Endometrial microvascular endothelial cells (primary cell): Measurements from ENCODE around the gene KCTD16. TPM values are rescaled to one million over a fixed set of nuclear protein-coding genes. Genes with fewer than 3 reads are reported as not detected.

Experiments used
- in situ Hi-C: cut with HindIII; loops from 2 replicates; pipeline ENCODE4 v1.10.0; 2017; ENCODE audit warnings: low sequenced_read_pairs, low pct_unique_long_range_greater_than_20kb; ENCODE audit errors: inconsistent ontology term
- total RNA-seq: library from RNA; depleted of rRNA; stranded (reverse); fragments of >200 nt; gene quantifications from one replicate; pipeline ENCODE4 v1.2.3, GENCODE V29; 2015; ENCODE audit errors: inconsistent ontology term

The KCTD16 gene
- under 0.01 TPM for total RNA-seq

DNA sequence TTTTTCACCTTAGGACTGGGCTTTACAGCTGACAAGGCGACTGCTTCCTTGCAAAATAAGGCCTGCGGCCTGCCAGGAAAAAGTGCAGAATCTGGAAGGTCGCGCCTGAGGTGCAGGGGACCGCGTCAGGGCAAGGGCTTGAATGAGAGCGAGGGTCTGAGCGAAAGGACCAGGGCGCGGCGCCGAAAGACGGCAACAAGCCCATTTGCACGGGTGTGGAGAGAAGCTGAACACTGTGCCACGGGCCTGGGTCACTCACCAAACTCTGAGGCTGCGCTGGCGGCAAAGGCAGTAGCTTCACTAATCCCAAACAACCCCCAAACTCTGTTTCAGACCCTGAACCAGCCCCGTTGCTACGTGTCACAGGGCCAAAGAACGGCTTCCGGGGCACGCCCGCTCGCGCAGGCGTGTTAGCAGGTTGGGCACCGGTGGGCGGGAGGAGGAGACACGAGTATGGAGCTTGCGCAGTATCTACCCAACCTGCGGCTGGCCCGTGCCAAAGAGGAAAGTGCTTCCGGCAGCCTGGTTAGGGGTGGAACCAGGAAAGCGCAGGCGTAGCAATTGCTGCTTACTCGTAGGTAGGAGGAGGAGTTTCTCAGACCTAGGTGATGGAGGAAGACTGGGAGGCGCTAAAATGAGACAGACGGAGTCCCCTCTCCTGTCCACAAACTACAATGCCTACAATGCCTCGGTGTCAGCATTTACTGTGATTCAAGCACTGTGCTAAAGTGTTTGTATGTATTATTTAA, at the start of gene KCTD16, which contains the start of gene YIPF5:
Gene KCTD16, plus strand, starts transcription at position 598 of the 749 bp plus-strand sequence.
Gene YIPF5, minus strand, starts transcription at position 384 of the 749 bp plus-strand sequence. CDS start 704 bp downstream, outside the sequence.
- in situ Hi-C loops: no loop called here

DNA sequence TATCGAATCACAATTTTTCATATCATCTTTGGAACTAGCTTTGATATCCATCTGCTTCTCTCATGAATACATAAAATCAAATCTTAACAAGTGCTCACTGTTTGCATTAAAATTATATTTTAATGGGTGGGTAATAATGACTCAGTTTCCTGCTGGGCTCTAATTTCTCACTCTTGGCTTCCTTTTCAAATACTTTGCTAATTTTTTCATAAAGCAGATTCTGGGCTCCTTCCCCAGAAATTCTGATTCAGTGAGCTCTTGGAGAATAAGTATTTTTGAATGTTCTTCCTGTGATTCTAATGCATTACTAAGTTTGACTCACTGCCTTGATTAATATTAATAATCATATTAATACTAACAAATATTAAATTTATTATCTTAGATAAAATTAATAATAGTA, 49.1 kb upstream of the KCTD16 start:
- in situ Hi-C loops: no loop called here

DNA sequence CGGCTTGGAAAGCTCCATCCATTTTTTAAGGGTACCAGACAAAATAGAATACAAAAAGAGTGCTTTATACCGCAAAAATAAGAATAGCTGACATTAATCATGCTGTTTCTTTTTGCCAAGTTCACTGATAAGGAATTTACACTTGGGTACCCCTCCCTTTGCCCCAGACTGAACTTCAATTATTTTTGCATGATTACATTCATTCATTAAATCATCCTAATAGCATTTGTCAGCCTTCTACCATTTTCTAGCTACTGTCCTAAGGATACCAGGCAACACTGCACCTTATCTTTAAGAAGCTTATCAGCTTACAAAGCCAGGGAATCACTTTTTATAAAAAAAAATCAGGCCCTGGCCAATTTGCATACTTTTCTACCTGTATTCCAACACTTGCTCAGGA, 48.6 kb upstream of the KCTD16 start:
- in situ Hi-C loops: no loop called here

DNA sequence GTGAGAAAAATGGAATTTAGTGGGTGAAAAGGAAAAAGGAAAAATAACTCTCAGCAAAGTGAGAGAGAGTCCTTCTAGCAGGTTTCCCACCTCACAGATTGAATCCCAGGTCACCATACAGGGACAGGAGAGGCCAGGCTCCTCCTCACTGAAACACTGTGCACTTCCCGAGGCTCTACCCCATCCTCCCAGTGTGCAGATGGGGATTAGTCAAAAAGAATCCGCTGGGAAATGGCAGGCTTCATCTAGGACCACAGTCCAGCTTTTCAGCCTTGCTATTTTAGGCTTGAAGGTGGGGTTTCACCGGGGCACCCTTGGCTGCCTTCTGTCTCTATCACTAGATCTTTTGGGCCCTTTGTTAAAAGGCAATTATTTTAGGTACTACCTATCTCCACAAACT, 48.0 kb upstream of the KCTD16 start:
- in situ Hi-C loops: no loop called here

DNA sequence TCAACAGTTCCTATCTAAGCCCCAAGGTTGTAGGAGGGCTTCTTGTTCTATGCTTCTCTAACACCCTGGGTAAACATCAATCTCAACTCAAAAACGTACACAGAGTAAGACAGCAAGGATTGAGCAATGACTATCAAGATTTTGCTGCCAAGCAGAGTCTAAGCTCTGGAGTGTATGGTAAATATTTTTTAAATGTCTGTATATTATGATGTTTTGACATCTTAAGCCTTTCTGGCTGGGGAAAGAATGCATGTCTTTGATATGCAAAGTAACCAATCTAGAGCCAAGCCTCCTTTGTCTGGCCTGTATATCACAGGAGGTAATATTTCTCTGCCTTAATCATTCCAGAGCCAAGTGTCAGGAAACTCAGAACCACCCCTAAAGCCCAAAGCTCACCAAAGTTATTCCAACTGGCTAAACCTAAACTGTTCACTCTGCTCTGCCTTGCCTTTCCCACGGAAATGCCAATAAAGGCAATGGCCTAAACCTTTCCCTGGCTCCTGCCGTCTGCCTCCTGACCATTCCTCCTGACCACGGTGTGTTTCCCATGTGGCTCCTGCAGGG, 45.4 kb upstream of the KCTD16 start:
- in situ Hi-C loops: no loop called here

DNA sequence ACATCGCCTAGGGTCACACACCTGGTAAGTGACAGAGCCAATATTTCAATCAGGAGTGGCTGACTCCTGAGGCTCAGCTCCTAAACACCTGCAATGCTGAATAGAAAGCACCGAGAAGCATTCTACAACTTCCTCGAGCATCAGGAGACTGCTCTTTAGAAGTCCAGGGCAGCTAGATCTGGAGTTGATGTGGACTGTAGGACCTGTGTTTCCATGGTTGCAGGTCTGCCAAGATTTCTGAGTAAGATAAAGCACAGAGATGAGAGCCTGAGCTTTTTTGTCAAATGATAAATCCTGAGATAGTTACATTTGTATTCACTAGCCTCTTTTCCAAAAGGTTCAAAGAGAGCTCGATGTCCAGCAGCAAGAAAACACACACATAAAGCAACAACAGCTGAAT, 44.0 kb upstream of the KCTD16 start:
- in situ Hi-C loops: no loop called here

DNA sequence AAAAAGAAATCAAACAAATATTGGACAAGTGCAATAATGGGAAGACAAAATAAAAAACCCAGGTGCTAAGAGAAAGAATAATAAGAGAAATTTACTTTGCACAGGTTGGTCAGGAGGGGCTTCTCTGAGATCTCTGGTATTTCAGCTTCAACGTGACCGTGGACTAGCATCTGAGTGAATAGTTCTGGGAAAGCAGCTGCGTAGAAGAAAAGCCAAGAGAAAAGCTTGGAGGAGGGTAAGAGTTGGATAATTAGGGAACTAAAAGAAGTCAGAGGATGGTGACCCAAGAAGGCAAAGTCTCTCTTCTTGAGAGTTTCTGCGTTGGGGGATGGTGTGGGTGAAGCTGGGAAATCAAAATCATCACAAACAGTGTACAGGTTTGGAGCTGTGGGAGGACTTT, 41.8 kb upstream of the KCTD16 start:
- in situ Hi-C loops: no loop called here

DNA sequence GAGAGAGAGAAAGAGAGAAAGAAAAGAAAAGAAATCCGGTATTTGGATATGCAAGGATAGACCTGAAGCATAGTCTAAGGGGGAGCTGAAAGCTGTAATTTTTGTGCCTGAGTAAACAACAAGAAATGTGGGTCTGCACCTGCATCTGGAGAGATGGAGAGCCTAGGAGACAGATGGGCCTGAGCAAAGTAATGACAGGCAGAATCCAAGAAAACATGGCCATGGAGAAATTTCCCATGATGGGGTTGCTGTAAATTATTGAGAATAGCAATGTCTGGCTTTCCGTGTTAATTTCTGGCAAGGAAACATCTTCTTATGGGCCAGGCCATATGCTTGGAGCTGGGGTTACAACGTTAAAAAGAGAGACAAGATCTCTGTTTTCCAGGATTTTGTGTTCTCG, 40.4 kb upstream of the KCTD16 start:
- in situ Hi-C loops: no loop called here

DNA sequence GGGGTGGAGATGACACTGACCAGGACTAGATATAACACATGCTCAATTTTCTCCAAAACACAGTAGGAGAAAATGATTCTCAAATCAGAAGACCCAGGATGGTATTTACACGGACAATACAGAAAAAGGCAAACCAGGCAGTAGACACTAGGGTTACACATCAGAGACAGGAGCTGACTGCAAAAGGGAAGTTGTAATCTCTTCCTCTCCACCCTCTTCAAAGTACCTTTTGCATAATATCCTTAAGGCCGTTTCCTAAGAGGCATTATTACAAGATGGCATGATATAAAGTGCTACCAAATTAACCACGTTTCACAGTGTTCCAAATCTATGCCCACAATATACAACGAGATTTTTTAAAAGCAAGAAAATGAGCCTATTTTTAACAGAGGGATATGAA, 39.4 kb upstream of the KCTD16 start:
- in situ Hi-C loops: no loop called here

DNA sequence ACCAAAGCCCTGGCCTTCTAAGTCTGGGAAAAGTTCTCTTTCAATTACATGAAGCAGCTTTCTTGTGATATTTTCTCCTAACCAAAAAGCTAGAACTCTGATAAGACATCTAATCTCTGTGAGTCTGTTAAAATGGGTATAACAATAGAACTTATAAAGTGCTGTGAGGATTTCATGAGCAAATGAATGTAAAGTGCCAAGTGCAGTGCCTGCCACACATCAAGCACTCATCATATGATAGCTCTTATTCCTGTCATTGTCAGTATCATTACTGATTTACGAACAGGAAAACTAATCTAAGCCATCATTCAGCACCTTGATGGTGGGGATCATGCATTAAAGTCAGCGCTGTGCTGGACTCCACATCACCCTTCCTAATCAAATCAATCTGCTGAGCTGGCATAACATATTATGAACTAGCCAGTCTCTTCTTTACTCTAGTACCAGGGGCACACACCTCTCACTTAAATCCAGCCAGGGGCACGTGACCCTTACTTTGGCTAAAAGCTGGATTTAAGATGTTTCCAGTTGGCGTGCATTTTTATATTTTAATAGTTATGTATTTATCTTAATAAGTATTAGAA, 37.5 kb upstream of the KCTD16 start:
- in situ Hi-C loops: no loop called here

DNA sequence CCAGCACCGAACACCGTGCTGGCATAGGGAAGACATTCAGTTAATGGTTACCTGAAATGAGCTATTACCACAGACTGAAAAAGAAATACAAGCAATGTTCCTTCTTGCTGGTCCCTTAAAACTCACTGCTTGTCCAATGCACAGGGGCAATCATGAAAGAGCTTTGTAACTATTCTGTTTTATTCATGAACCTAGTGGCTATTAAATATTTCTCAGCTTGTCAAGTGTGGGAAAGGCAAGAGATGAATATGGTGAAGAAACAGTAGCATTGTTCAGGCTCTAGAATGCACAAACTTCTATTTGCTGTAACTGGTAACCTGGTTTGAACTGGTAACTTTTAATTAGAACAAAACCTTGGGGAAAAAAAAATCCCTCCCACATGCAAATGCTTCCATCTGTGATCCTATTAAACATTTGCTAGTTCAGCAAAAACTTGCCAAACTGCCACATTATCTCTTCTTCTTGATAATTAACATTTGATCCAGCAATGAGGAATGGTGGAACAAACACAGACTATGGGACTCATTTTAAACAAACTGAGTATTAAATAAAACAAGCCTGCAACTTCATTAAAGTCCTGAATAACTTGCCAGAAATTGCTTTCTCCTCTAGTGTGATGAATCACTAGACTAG, 36.4 kb upstream of the KCTD16 start:
- in situ Hi-C loops: no loop called here

DNA sequence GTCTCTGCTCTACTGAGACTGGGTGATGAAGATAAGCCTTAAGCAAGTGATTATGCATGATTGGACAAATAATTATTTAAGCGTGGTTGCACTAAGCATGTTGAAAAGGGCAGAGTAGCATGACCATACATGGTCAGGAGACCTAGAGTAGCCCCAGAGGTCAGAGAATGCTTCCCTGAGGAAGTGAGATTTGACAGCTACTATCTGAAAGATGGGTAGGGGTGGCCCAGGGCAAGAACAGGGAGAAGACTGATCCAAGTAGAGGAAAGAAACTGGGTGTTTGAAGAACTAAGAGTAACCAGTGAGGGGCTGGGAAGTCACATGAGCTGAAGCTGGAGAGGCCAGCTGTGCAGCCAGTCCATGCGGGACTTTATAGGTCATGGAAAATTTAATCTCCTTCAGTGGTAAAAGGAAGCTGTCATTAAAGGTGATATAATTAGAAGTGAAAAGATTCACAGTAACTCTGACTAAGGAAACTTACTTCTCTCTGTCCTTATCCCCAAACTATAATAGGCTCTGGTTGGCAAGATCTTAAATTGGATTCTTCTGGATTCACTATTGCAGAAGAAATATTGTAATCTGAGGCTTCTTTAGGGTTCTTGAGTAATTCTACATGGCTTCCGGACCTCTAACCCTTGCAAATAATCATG, 35.4 kb upstream of the KCTD16 start:
- in situ Hi-C loops: no loop called here

DNA sequence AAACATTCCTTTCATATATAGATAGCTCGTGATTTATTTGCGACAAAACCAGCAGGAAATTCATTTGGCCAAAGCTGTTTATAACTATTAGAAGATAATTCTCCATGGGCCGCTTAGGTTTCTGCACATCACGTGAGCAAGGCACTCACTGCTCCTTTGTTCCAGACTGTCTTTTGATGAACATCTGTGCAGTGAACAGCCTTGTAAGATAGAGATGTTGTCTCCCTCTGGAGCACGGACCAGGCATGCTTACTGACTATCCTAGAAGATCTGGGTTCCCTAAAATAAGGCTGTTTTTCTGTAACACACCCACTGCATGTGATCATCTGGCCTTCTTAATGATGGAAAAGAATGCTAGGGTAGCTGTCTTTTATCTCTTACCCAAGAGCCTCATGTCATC, 31.1 kb upstream of the KCTD16 start:
- in situ Hi-C loops: no loop called here

DNA sequence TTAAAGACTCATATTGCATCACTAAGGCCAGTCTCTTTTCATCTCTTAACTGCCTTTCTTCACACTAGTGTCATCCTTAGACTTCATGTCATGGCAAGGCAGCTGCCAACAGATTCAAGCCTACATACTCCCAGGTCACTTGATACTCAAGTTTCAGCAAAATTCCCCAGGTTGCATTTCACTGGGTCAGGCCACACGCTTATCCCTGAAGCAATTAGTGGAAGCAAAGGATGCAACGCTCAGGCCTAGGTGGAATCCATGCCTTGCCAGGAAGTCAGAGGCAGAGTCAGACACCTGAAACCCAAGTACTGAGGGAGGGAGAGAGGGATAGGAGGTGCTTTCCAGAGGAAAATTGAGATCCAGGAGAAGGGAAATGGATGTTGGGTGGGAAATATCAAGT, 29.1 kb upstream of the KCTD16 start:
- in situ Hi-C loops: no loop called here

DNA sequence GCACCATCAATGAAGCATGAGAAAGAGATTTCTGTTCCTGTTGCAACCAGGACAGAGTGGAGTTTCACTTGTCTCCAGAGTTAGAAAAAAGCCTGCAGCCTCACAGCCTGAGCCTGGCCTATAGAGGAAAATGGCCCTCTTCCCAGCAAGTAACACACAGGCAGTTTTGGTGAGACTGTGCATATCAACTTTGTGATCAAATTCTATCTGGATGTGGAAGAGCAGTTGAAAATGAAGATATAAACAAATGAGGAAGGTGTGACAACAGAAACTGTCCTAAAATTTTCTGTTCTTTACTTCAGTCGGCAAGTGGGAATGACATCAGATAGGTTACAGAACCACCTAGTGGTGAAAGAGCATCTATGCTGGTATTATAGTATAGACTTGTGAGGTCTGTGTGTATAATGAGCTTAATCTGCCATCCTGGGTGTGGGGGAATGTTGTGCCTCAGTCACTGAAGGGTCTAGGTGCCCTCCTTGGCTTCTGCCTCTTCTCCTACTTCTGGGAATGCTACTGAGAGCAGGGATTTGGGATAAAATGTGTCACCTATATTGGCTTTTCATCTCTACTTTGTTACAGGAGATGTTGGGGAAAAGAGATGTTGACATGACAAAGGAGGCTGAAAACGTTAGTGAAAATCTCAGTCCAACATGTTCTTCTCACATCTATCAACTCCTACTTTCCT, 28.4 kb upstream of the KCTD16 start:
- in situ Hi-C loops: no loop called here

DNA sequence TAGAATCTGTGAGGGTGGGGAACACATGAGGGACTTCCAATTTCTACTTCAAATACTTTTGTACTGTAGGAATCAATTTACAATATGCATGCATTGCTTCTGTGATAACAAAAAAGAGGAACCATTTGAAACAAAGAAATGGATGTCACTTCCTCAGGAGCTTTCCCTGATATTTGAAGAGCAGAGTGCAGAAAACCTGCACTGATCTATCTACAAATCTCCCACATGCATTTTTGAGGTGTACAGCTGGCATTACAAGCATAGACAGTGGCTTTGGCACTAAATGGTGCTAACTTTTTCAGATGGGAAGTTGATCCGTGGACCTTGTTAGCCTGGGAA, 27.9 kb upstream of the KCTD16 start:
- in situ Hi-C loops: no loop called here

DNA sequence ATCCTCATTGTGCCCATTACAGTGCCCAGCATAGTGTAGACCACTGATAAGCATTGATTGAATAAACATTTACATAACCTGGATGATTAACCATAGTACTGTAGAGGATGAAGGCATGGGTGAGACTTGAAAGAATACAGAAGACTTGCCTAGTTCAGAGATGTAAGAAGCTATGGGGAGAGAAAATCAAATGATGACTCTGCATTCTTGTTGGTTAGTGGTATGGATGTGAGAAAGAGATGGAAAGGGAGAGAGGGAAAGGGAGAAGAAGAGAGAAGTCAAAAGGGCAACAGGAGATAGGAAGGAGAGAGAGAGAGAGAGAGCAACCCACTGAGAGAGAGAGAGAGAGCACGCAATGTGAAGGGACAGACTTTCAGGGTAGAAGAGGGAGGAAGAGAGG, 27.0 kb upstream of the KCTD16 start:
- in situ Hi-C loops: no loop called here

DNA sequence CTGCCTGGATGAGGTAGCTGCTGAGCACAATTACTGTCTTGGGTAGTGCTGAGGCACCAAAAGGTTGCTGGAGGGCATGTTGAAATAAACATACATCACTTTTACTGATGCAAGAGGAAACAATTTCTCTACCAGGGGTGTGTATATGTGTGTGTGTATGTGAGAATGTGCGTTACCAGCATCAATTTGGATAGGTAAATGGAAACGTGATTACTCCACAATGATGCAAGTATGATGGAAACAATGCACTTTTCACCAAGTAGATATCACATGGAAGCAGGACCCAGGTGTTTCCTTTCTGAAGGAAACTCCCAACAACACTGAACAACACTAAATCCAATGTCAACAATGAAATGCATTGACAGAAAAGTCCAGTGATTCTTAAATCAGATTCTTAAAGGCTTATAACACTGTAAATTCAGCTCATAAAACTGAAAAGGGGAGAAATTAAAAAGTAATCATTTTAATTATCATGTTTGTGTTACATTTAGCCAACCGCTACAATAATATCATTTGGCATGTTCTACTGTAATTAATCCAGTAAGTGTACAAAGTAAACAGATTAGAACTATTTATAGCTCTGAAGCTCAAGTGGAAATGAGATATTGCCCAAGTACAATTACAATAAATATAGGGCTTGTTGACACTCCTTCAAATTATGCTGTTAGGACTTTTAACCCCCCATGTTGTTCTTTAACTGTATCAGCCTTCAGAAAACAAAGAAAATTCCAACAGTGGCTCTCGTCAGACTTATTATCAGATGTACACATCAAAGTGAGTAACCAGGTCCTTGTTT, 25.5 kb upstream of the KCTD16 start:
- in situ Hi-C loops: no loop called here
